Activated CD4-positive, alpha-beta T cell treated with anti-CD3 and anti-CD28 coated beads, Interleukin-2, Interleukin-6, amounts not matched to agents 100 ng/mL and 50 ng/mL, durations not matched to agents 16 hours and 8 hours (primary cell): ENCODE measurements around the gene CD177.
"Not testable (repeated sequence)": the region's sequence is repeated elsewhere in the genome, so short reads cannot be mapped to it uniquely, and the experiment has no call there.

Experiments used
- DNase-seq: peaks from one replicate; pipeline ENCODE4 v3.0.0-alpha.2; 2020

Gene CD177

GRCh38 chr19:43353606-43354304, at the start of gene CD177:
Gene CD177, plus strand, starts transcription at chr19:43353686. Its CDS starts 29 bp downstream, at chr19:43353715.
- DNase-seq, result no peak

- no peak for DNase-seq
Observed at GRCh38 chr19:43305642-43306041, 47.8 kb upstream of the CD177 start.

GRCh38 chr19:43306097-43306496, 47.4 kb upstream of the CD177 start:
- DNase-seq, result no peak

GRCh38 chr19:43308244-43308815, 45.2 kb upstream of the CD177 start:
- DNase-seq, result no peak

- no peak for DNase-seq
Observed at GRCh38 chr19:43309466-43309865, 44.0 kb upstream of the CD177 start.

GRCh38 chr19:43310221-43310620, 43.3 kb upstream of the CD177 start:
- DNase-seq, result no peak

GRCh38 chr19:43311256-43311655, 42.2 kb upstream of the CD177 start:
- DNase-seq, result no peak

- DNase-seq, result no peak
Observed at GRCh38 chr19:43311706-43312105, 41.8 kb upstream of the CD177 start.

- DNase-seq, result no peak
Observed at GRCh38 chr19:43313711-43314495, 39.6 kb upstream of the CD177 start.

GRCh38 chr19:43315851-43316250, 37.6 kb upstream of the CD177 start:
- no peak for DNase-seq

- no peak for DNase-seq
Observed at GRCh38 chr19:43316591-43317319, 36.7 kb upstream of the CD177 start.

- no peak for DNase-seq
Observed at GRCh38 chr19:43318203-43318602, 35.3 kb upstream of the CD177 start.

GRCh38 chr19:43318796-43319314, 34.6 kb upstream of the CD177 start:
- DNase-seq, result no peak

GRCh38 chr19:43320546-43320945, 32.9 kb upstream of the CD177 start:
- DNase-seq, result no peak

- DNase-seq, result not testable (repeated sequence)
Observed at GRCh38 chr19:43326761-43327160, 26.7 kb upstream of the CD177 start.

GRCh38 chr19:43328561-43328960, 24.9 kb upstream of the CD177 start:
- not testable (repeated sequence) for DNase-seq

GRCh38 chr19:43329049-43329448, 24.4 kb upstream of the CD177 start:
- not testable (repeated sequence) for DNase-seq

- no peak for DNase-seq
Observed at GRCh38 chr19:43329989-43330388, 23.5 kb upstream of the CD177 start.

- no peak for DNase-seq
Observed at GRCh38 chr19:43330726-43331434, 22.6 kb upstream of the CD177 start.

- no peak for DNase-seq
Observed at GRCh38 chr19:43331435-43332010, 22.0 kb upstream of the CD177 start.

GRCh38 chr19:43332058-43332922, 21.2 kb upstream of the CD177 start:
- DNase-seq, result no peak
